ENCODE measurements around the gene C14orf132. TPM values are rescaled to one million over a fixed set of nuclear protein-coding genes. Genes with fewer than 3 reads are reported as not detected.

Gene C14orf132
- total and polyA plus RNA-seq, 9 of the 15 experiments (the other 6 are each of a cell fraction or from before 2014, with no cell fraction given) = not detected

DNA sequence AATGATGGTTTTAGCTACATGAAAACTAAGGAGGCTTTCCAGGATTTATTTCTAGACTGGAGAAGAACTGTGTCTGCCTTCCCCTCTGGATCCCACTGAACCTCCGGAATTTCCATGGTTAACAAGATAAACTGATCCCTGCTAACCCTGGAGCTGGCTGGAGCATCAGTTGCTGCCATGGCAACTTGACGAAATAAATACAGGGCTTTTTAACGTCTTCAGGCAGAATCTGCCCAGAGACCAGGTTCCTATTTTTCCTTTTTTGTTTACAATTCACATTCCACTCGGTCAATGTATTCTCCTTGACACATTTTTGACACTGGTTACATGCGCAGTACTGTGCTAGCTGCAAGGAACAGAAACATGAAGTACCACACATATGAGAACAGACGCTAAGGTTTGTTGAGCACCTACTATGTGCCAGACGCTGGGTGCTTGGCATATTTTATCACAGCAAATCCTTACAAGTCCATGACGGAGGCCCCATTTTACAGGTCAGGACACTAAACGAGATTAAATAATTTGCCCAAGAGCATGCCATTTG is 1.7 kb downstream of the C14orf132 start:
- no TSS peak for BruUV-seq (replicated peaks)
- H3K79me2 ChIP-seq (ENCODE audit: control insufficient read depth, insufficient read depth, low read length) = no peaks in the 10 kb centered on the region
- ATAC-seq (no peak), DNase-seq (ENCODE audit: extremely low read depth in 1 of 4, low spot score in 3 of 4) (no peak), FAIRE-seq (no peak)
- ChIA-PET CTCF (ENCODE audit: low intra/inter-chr PET ratio) (no interaction called here), POLR2A (no interaction called here)
- TF ChIP-seq TARDBP (IDR thresholded peaks at IDR 0.05) = no peak
- TF ChIP-seq, protein P1, sequence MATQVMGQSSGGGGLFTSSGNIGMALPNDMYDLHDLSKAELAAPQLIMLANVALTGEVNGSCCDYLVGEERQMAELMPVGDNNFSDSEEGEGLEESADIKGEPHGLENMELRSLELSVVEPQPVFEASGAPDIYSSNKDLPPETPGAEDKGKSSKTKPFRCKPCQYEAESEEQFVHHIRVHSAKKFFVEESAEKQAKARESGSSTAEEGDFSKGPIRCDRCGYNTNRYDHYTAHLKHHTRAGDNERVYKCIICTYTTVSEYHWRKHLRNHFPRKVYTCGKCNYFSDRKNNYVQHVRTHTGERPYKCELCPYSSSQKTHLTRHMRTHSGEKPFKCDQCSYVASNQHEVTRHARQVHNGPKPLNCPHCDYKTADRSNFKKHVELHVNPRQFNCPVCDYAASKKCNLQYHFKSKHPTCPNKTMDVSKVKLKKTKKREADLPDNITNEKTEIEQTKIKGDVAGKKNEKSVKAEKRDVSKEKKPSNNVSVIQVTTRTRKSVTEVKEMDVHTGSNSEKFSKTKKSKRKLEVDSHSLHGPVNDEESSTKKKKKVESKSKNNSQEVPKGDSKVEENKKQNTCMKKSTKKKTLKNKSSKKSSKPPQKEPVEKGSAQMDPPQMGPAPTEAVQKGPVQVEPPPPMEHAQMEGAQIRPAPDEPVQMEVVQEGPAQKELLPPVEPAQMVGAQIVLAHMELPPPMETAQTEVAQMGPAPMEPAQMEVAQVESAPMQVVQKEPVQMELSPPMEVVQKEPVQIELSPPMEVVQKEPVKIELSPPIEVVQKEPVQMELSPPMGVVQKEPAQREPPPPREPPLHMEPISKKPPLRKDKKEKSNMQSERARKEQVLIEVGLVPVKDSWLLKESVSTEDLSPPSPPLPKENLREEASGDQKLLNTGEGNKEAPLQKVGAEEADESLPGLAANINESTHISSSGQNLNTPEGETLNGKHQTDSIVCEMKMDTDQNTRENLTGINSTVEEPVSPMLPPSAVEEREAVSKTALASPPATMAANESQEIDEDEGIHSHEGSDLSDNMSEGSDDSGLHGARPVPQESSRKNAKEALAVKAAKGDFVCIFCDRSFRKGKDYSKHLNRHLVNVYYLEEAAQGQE (IDR thresholded peaks at IDR 0.05; ENCODE audit: borderline replicate concordance) = no peak
- TF ChIP-seq, protein P1 (CRISPR knock-in tag; IDR thresholded peaks at IDR 0.05; ENCODE audit: low read depth) = no peak
- TF ChIP-seq CHD1 (IDR thresholded peaks at IDR 0.05; ENCODE audit: low read length) = no peak
- no peak for TF ChIP-seq ETV1 (tag; conservative IDR thresholded peaks at IDR 0.05; ENCODE audit: low read depth)
- no peak for TF ChIP-seq SMAD3 (CRISPR knock-in tag; conservative IDR thresholded peaks at IDR 0.05)
- TF ChIP-seq MAFG (tag; conservative IDR thresholded peaks at IDR 0.05) = no peak
- no peaks in the 10 kb centered on the region for H3K9me1 ChIP-seq (ENCODE audit: control insufficient read depth, insufficient read depth, low read length)
- H3K27me3 ChIP-seq (ENCODE audit: control insufficient read depth in 2 of 2, insufficient read depth in 2 of 2, low read length in 2 of 2) = peaks cover 0 to 4% of the 10 kb centered on the region in 2 experiments; a peak in 1 of 5 replicates
- 2% methylated on average over 8 of the region's 9 CpGs for WGBS (ENCODE audit: insufficient coverage, low coverage, missing lambda C conversion rate)
- in situ Hi-C loops (cut with MboI) (no loop called here), intact Hi-C loops (cut with micrococcal nuclease) (no loop called here)
- no peak overlapping the region for H2AFZ ChIP-seq (ENCODE audit: low read depth, low read length)
- H3K9me3 ChIP-seq (replicated peaks; ENCODE audit: control insufficient read depth, insufficient read depth, low read depth, low read length) = no peaks in the 10 kb centered on the region
- H3K36me3 ChIP-seq (ENCODE audit: control insufficient read depth, insufficient read depth, low read length) = no peaks in the 10 kb centered on the region
- H4K20me1 ChIP-seq (replicated peaks; ENCODE audit: control insufficient read depth, insufficient read depth, low read length) = no peaks in the 10 kb centered on the region
- no peak overlapping the region for H3K9ac ChIP-seq (ENCODE audit: insufficient read depth in 1 of 2, low read depth in 2 of 2, low read length in 2 of 2)
- H3K27ac ChIP-seq (ENCODE audit: extremely low read depth, low read depth, low read length) = no peak overlapping the region
- H3K4me1 ChIP-seq (replicated peaks in 1 of 2; ENCODE audit: control insufficient read depth in 2 of 2, insufficient read depth in 2 of 2, low read length in 2 of 2) = peaks cover 0 to 12% of the 10 kb centered on the region in 2 experiments; a peak in 2 of 5 replicates
- H3K4me2 ChIP-seq (ENCODE audit: insufficient read depth, low read length) = no peak overlapping the region
- H3K4me3 ChIP-seq = no peak overlapping the region
